NT2/D1 (cell line): ENCODE results near the gene SLC37A1.

Experiments
- DNase-seq: peaks from one replicate; pipeline ENCODE4 v3.0.0-alpha.2; 2011; ENCODE audit warnings: low read depth, low spot score
- H3K27me3 ChIP-seq: 2 replicates; pipeline ENCODE4 v1.6.0; 2011; ENCODE audit warnings: mild to moderate bottlenecking; ENCODE audit not compliant: insufficient read length, insufficient read depth
- H3K36me3 ChIP-seq: 2 replicates; pipeline ENCODE4 v1.6.1; 2011; ENCODE audit warnings: mild to moderate bottlenecking, low read length, mixed read lengths; ENCODE audit not compliant: insufficient read depth, insufficient read length
- H3K4me1 ChIP-seq: 2 replicates; pipeline ENCODE4 v1.5.1; 2011; ENCODE audit not compliant: insufficient read depth, insufficient read length
- H3K4me3 ChIP-seq: 2 replicates; pipeline ENCODE4 v1.5.1; 2011; ENCODE audit warnings: low read depth; ENCODE audit not compliant: insufficient read length
- H3K9ac ChIP-seq: 2 replicates; pipeline ENCODE4 v1.6.0; 2011; ENCODE audit warnings: low read depth; ENCODE audit not compliant: insufficient read length
- H3K9me3 ChIP-seq: 2 replicates; pipeline ENCODE4 v1.5.1; 2011; ENCODE audit warnings: mild to moderate bottlenecking, low read length; ENCODE audit not compliant: insufficient read depth
- SUZ12 ChIP-seq: IDR thresholded peaks from 2 replicates; pipeline ENCODE4 v1.6.1; 2011; ENCODE audit not compliant: insufficient read length, insufficient read depth; ENCODE audit errors: extremely low read depth
- YY1 ChIP-seq: IDR thresholded peaks from 2 replicates; pipeline ENCODE4 v1.6.1; 2011; ENCODE audit not compliant: insufficient read length, insufficient read depth
- ZNF274 ChIP-seq: IDR thresholded peaks from 2 replicates; pipeline ENCODE4 v1.6.1; 2011; ENCODE audit warnings: mild to moderate bottlenecking, low read depth, low read length

Gene SLC37A1

GRCh38 chr21:42580793-42581321 lies 67.2 kb downstream of the SLC37A1 start:
- TF ChIP-seq ZNF274 (no peak), YY1 (no peak), SUZ12 (no peak)

GRCh38 chr21:42581336-42581992 lies 67.8 kb downstream of the SLC37A1 start:
- TF ChIP-seq YY1 (no peak), SUZ12 (no peak), ZNF274 (no peak)
- H3K36me3 ChIP-seq, result no peaks in the 10 kb centered on the region
- no peak overlapping the region for H3K4me3 ChIP-seq
- H3K4me1 ChIP-seq, result peaks cover 11% of the 10 kb centered on the region
- H3K9ac ChIP-seq, result no peak overlapping the region
- DNase-seq, result no peak
- no peaks in the 10 kb centered on the region for H3K27me3 ChIP-seq
- peaks cover 11% of the 10 kb centered on the region for H3K9me3 ChIP-seq

More at GRCh38 chr21:42580793-42581321, 67.2 kb downstream of the SLC37A1 start:
- no peak overlapping the region for H3K9ac ChIP-seq
- H3K4me1 ChIP-seq, result peaks cover 11% of the 10 kb centered on the region
- no peak for DNase-seq
- peaks cover 17% of the 10 kb centered on the region for H3K9me3 ChIP-seq
- no peaks in the 10 kb centered on the region for H3K27me3 ChIP-seq
- no peaks in the 10 kb centered on the region for H3K36me3 ChIP-seq
- H3K4me3 ChIP-seq, result no peak overlapping the region

- H3K27me3 ChIP-seq, result no peaks in the 10 kb centered on the region
Observed at GRCh38 chr21:42581993-42582786, 68.5 kb downstream of the SLC37A1 start.

GRCh38 chr21:42582787-42583476 lies 69.3 kb downstream of the SLC37A1 start:
- DNase-seq, result no peak
- no peaks in the 10 kb centered on the region for H3K27me3 ChIP-seq
- TF ChIP-seq ZNF274, result no peak
- no peak for TF ChIP-seq YY1
- TF ChIP-seq SUZ12, result no peak
- peaks cover 11% of the 10 kb centered on the region for H3K4me1 ChIP-seq
- H3K4me3 ChIP-seq, result no peak overlapping the region
- no peaks in the 10 kb centered on the region for H3K36me3 ChIP-seq
- no peaks in the 10 kb centered on the region for H3K9me3 ChIP-seq
- H3K9ac ChIP-seq, result no peak overlapping the region

More at GRCh38 chr21:42581993-42582786, 68.5 kb downstream of the SLC37A1 start:
- no peak overlapping the region for H3K4me3 ChIP-seq
- H3K9me3 ChIP-seq, result peaks cover 5% of the 10 kb centered on the region; the same call in 1 of the 2 replicates
- H3K36me3 ChIP-seq, result no peaks in the 10 kb centered on the region
- H3K9ac ChIP-seq, result no peak overlapping the region
- TF ChIP-seq YY1 (no peak), SUZ12 (no peak), ZNF274 (no peak)
- no peak for DNase-seq
- peaks cover 11% of the 10 kb centered on the region for H3K4me1 ChIP-seq

GRCh38 chr21:42583477-42584295 lies 70.0 kb downstream of the SLC37A1 start:
- Histone ChIP-seq H3K27me3 (no peaks in the 10 kb centered on the region), H3K4me3 (no peak overlapping the region), H3K36me3 (no peaks in the 10 kb centered on the region), H3K9ac (no peak overlapping the region), H3K9me3 (no peaks in the 10 kb centered on the region), H3K4me1 (peaks cover 11% of the 10 kb centered on the region)
- no peak for DNase-seq
- no peak for TF ChIP-seq ZNF274
- TF ChIP-seq SUZ12, result no peak
- TF ChIP-seq YY1, result no peak

GRCh38 chr21:42584296-42584641 lies 70.6 kb downstream of the SLC37A1 start:
- Histone ChIP-seq H3K36me3 (no peaks in the 10 kb centered on the region), H3K4me1 (peaks cover 11% of the 10 kb centered on the region), H3K4me3 (no peak overlapping the region), H3K27me3 (no peaks in the 10 kb centered on the region), H3K9me3 (no peaks in the 10 kb centered on the region), H3K9ac (no peak overlapping the region)
- TF ChIP-seq SUZ12, result no peak
- TF ChIP-seq ZNF274, result no peak
- TF ChIP-seq YY1, result no peak
- no peak for DNase-seq
